SK-N-SH (cell line): ENCODE data around the gene KRTAP12-1. TPM values are rescaled to one million over a fixed set of nuclear protein-coding genes. Genes with fewer than 3 reads are reported as not detected.

Experiments used
- CTCF ChIA-PET: fragments of 300-600, 350-600 bp; formaldehyde crosslinking; extraction: SDS; loops from one replicate; lab custom pipeline; 2021; lab: Yijun Ruan, JAX
- POLR2A ChIA-PET: fragments of 350-600 bp; sonication (Branson Sonifier 250); formaldehyde crosslinking; extraction: SDS; loops from one replicate; lab custom pipeline; 2020; ENCODE audit warnings: antibody characterized with exemption, inconsistent platforms; lab: Yijun Ruan, JAX
- DNase-seq: peaks from one replicate; pipeline ENCODE4 v3.0.0; 2012
- H2AFZ ChIP-seq: fragments of 200-600 bp; sonication (generic); 2 replicates; pipeline ENCODE4 v1.8.1; 2016; ENCODE audit warnings: antibody characterized with exemption, mild to moderate bottlenecking, low read depth
- H3F3A ChIP-seq: fragments of 200-600 bp; sonication (generic); replicated peaks from 2 replicates; pipeline ENCODE3; 2016; ENCODE audit warnings: antibody characterized with exemption, mild to moderate bottlenecking; ENCODE audit not compliant: insufficient read depth
- H3K27ac ChIP-seq, 2 experiments: fragments of 200-500 bp in 1 of 2; fragments of 200-600 bp in 1 of 2; sonication (Bioruptor generic) in 1 of 2; sonication (generic), shearing (Covaris generic) in 1 of 2; 2 replicates each; pipeline versions ENCODE4 v1.5.1 to v1.6.1; 2014 to 2016; ENCODE audit warnings: low read depth in 2 of 2, inconsistent platforms in 1 of 2, low read length in 1 of 2, mild to moderate bottlenecking in 1 of 2, mixed read lengths in 1 of 2
- H3K27me3 ChIP-seq: fragments of 200-600 bp; sonication (generic), shearing (Covaris generic); 2 replicates; pipeline ENCODE4 v1.6.1; 2016; ENCODE audit warnings: mixed run types; ENCODE audit not compliant: insufficient read depth
- H3K36me3 ChIP-seq, 2 experiments: fragments of 200-500 bp in 1 of 2; fragments of 200-600 bp in 1 of 2; sonication (Bioruptor generic) in 1 of 2; sonication (generic) in 1 of 2; replicated peaks in 1 of 2; 2 replicates each; pipeline versions ENCODE3 to v1.5.1; 2014 to 2016; ENCODE audit warnings: low read length in 1 of 2, mild to moderate bottlenecking in 1 of 2; ENCODE audit not compliant: insufficient read depth in 2 of 2, control insufficient read depth in 1 of 2
- H3K4me1 ChIP-seq, 2 experiments: fragments of 200-500 bp in 1 of 2; fragments of 200-600 bp in 1 of 2; sonication (Bioruptor generic) in 1 of 2; sonication (generic), shearing (Covaris generic) in 1 of 2; 2 replicates each; pipeline versions ENCODE4 v1.5.1 to v1.6.1; 2014 to 2016; ENCODE audit warnings: low read depth in 1 of 2, low read length in 1 of 2, mixed run types in 1 of 2; ENCODE audit not compliant: insufficient read depth in 2 of 2, control insufficient read depth in 1 of 2
- H3K4me2 ChIP-seq: fragments of 200-600 bp; sonication (generic), shearing (Covaris generic); 2 replicates; pipeline ENCODE4 v1.6.1; 2017; ENCODE audit warnings: mixed run types
- H3K4me3 ChIP-seq, 2 experiments: fragments of 200-500 bp in 1 of 2; fragments of 200-600 bp in 1 of 2; sonication (Bioruptor generic) in 1 of 2; sonication (generic), shearing (Covaris generic) in 1 of 2; 2 replicates each; pipeline versions ENCODE4 v1.5.1 to v1.8.1; 2014 to 2016; ENCODE audit warnings: low read depth in 2 of 2, inconsistent platforms in 1 of 2, low read length in 1 of 2, mild to moderate bottlenecking in 1 of 2, mixed read lengths in 1 of 2, moderate library complexity in 1 of 2
- H3K79me2 ChIP-seq: fragments of 200-600 bp; sonication (generic); 2 replicates; pipeline ENCODE4 v1.8.1; 2017; ENCODE audit warnings: mild to moderate bottlenecking; ENCODE audit not compliant: insufficient read depth
- H3K9ac ChIP-seq: fragments of 200-600 bp; sonication (generic); 2 replicates; pipeline ENCODE4 v1.6.1; 2017; ENCODE audit warnings: mixed run types
- H3K9me2 ChIP-seq: fragments of 200-600 bp; sonication (generic); 2 replicates; pipeline ENCODE4 v1.6.1; 2017; ENCODE audit warnings: mixed run types
- H3K9me3 ChIP-seq: fragments of 200-600 bp; sonication (generic); 2 replicates; pipeline ENCODE4 v1.6.1; 2017; ENCODE audit warnings: mixed run types, mild to moderate bottlenecking, moderate library complexity
- H4K20me1 ChIP-seq: fragments of 200-600 bp; sonication (generic); 2 replicates; pipeline ENCODE4 v1.6.1; 2017; ENCODE audit warnings: mild to moderate bottlenecking, mixed run types; ENCODE audit not compliant: insufficient read depth
- EZH2phosphoT487 ChIP-seq: fragments of 200-600 bp; sonication (generic); IDR thresholded peaks from 2 replicates; pipeline ENCODE4 v1.6.1; 2017; ENCODE audit warnings: low read depth, mixed run types, mild to moderate bottlenecking, antibody characterized with exemption, moderate library complexity, borderline replicate concordance
- FOSL2 ChIP-seq: IDR thresholded peaks from 2 replicates; pipeline ENCODE4 v1.4.0; 2012; ENCODE audit warnings: low read depth, mild to moderate bottlenecking, moderate library complexity, borderline replicate concordance
- FOXM1 ChIP-seq: IDR thresholded peaks from 2 replicates; pipeline ENCODE4 v1.4.0; 2012; ENCODE audit warnings: low read depth, mild to moderate bottlenecking
- JUND ChIP-seq: IDR thresholded peaks from 2 replicates; pipeline ENCODE4 v1.4.0; 2012
- MXI1 ChIP-seq: IDR thresholded peaks from 2 replicates; pipeline ENCODE4 v1.6.1; 2012; ENCODE audit warnings: mild to moderate bottlenecking, low read depth, low read length, improper control_type of control experiment
- RFX5 ChIP-seq: IDR thresholded peaks from 2 replicates; pipeline ENCODE4 v1.6.1; 2012; ENCODE audit warnings: mild to moderate bottlenecking, improper control_type of control experiment, low read length
- RXRA ChIP-seq: IDR thresholded peaks from 2 replicates; pipeline ENCODE4 v1.4.0; 2012; ENCODE audit warnings: low read depth, mild to moderate bottlenecking, borderline replicate concordance
- SIN3A ChIP-seq: IDR thresholded peaks from 2 replicates; pipeline ENCODE4 v1.6.1; 2012; ENCODE audit warnings: low read depth, mild to moderate bottlenecking, low read length, moderate library complexity, borderline replicate concordance
- TCF12 ChIP-seq: IDR thresholded peaks from 2 replicates; pipeline ENCODE4 v1.4.0; 2012
- YY1 ChIP-seq: IDR thresholded peaks from 2 replicates; pipeline ENCODE4 v1.4.0; 2012; ENCODE audit warnings: low read depth, mild to moderate bottlenecking
- WGBS: methylation state at CpG from one replicate; pipeline ENCODE4 v1.1.6; 2017; ENCODE audit warnings: low lambda C conversion rate; 5-methylcytosine and 5-hydroxymethylcytosine counted together
- polyA plus RNA-seq, 3 experiments: library from polyadenylated mRNA; depleted of rRNA; stranded (reverse); fragments of >200 nt; gene quantifications; 2 replicates each; pipeline ENCODE4 v1.2.3, GENCODE V29; 2012
- TF ChIP-seq, protein P1 (sequence below): fragments of 150-350 bp; IDR thresholded peaks from 2 replicates; pipeline ENCODE4 v1.6.1; 2016; ENCODE audit warnings: mild to moderate bottlenecking, low read depth, low read length

Gene KRTAP12-1
- polyA plus RNA-seq, 1 of the 3 experiments (the other 2 are of a cell fraction): not detected

- no peak overlapping the region for H2AFZ ChIP-seq
- no peaks in the 10 kb centered on the region for H3K36me3 ChIP-seq
- H3K79me2 ChIP-seq: no peaks in the 10 kb centered on the region
- H3F3A ChIP-seq: no peaks in the 10 kb centered on the region
- no peaks in the 10 kb centered on the region for H3K9me3 ChIP-seq
- H4K20me1 ChIP-seq: no peaks in the 10 kb centered on the region
- H3K27me3 ChIP-seq: peaks cover 83% of the 10 kb centered on the region
- H3K9me2 ChIP-seq: no peaks in the 10 kb centered on the region
- no peak for TF ChIP-seq YY1
- no peak for TF ChIP-seq FOXM1
- TF ChIP-seq JUND: no peak
- TF ChIP-seq RXRA: no peak
- TF ChIP-seq MXI1: no peak
- TF ChIP-seq TCF12: no peak
- no peak for TF ChIP-seq FOSL2
- no peak for TF ChIP-seq EZH2phosphoT487
- TF ChIP-seq SIN3A: no peak
- TF ChIP-seq, protein P1, sequence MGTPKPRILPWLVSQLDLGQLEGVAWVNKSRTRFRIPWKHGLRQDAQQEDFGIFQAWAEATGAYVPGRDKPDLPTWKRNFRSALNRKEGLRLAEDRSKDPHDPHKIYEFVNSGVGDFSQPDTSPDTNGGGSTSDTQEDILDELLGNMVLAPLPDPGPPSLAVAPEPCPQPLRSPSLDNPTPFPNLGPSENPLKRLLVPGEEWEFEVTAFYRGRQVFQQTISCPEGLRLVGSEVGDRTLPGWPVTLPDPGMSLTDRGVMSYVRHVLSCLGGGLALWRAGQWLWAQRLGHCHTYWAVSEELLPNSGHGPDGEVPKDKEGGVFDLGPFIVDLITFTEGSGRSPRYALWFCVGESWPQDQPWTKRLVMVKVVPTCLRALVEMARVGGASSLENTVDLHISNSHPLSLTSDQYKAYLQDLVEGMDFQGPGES: no peak
- no peak overlapping the region for H3K9ac ChIP-seq
- H3K4me2 ChIP-seq: no peak overlapping the region
- no peak overlapping the region for H3K27ac ChIP-seq
- H3K4me1 ChIP-seq: no peaks in the 10 kb centered on the region; a peak in 1 of 4 replicates
- 5% methylated on average over 16 of the region's 21 CpGs for WGBS
- peak; percentile 21 for DNase-seq
- POLR2A ChIA-PET: no interaction called here
- CTCF ChIA-PET: interaction anchor here (1.9 kb wide), 1 partner anchor 93 kb away, joined by 7 read pairs; no protein-coding TSS in a partner anchor
- H3K4me3 ChIP-seq: no peak overlapping the region
These were observed 18.4 kb upstream of the KRTAP12-1 start for GRCh38 chr21:44700101-44701022.

- H3K36me3 ChIP-seq: no peaks in the 10 kb centered on the region
- H3K9me3 ChIP-seq: no peaks in the 10 kb centered on the region
- ChIA-PET POLR2A (no interaction called here), CTCF (interaction anchor here (1.7 kb wide), 1 partner anchor 10 kb away, joined by 4 read pairs; no protein-coding TSS in a partner anchor)
- no peak for TF ChIP-seq RFX5
- no peak overlapping the region for H3K4me2 ChIP-seq
- peak; percentile 32 for DNase-seq
- no peak overlapping the region for H3K9ac ChIP-seq
- H3K9me2 ChIP-seq: no peaks in the 10 kb centered on the region
- no peaks in the 10 kb centered on the region; a peak in 1 of 4 replicates for H3K4me1 ChIP-seq
- no peak overlapping the region for H2AFZ ChIP-seq
- H3F3A ChIP-seq: no peaks in the 10 kb centered on the region
- 16% methylated on average over 13 of the region's 17 CpGs for WGBS
- no peak overlapping the region for H3K27ac ChIP-seq
- no peak overlapping the region for H3K4me3 ChIP-seq
- no peaks in the 10 kb centered on the region for H3K79me2 ChIP-seq
- H3K27me3 ChIP-seq: peaks cover 83% of the 10 kb centered on the region
- no peaks in the 10 kb centered on the region for H4K20me1 ChIP-seq
These were observed 17.6 kb upstream of the KRTAP12-1 start for GRCh38 chr21:44699502-44700001.
